Uterus (tissue), 4 donors: ENCODE results near the gene EGLN3. TPM values are rescaled to one million over a fixed set of nuclear protein-coding genes. Genes with fewer than 3 reads are reported as not detected.

ENCODE experiments used
- DNase-seq, 2 donors: peaks; one replicate each; pipeline ENCODE4 v3.0.0-alpha.2; 2019 to 2020
- H3K27ac ChIP-seq, 2 donors: fragments of 200-600 bp; sonication (generic); 1 replicate in 1 of 2; 2 replicates in 1 of 2; pipeline ENCODE4 v1.5.1; 2016 to 2018
- H3K27me3 ChIP-seq, 2 donors: fragments of 200-600 bp; sonication (generic); one replicate each; pipeline ENCODE4 v1.5.1; 2018 to 2019; ENCODE audit warnings: control low read depth in 1 of 2
- H3K36me3 ChIP-seq, 2 donors: fragments of 200-600 bp; sonication (generic); one replicate each; pipeline ENCODE4 v1.5.1; 2019; ENCODE audit warnings: control low read depth in 1 of 2
- H3K4me1 ChIP-seq, 2 donors: fragments of 200-600 bp; sonication (generic); one replicate each; pipeline ENCODE4 v1.5.1; 2018 to 2019; ENCODE audit warnings: control low read depth in 1 of 2
- H3K4me3 ChIP-seq, 2 donors: fragments of 200-600 bp; sonication (generic); 1 replicate in 1 of 2; 2 replicates in 1 of 2; pipeline ENCODE4 v1.5.1; 2018 to 2019; ENCODE audit warnings: mild to moderate bottlenecking in 1 of 2
- H3K9me3 ChIP-seq, 2 donors: fragments of 200-600 bp; sonication (generic); one replicate each; pipeline ENCODE4 v1.5.1; 2019; ENCODE audit warnings: control low read depth in 1 of 2
- CTCF ChIP-seq, 4 experiments: fragments of 200-600 bp in 2 of 4; fragments of 450-650 bp in 2 of 4; sonication (generic) in 2 of 4; IDR thresholded peaks; one replicate each; pipeline ENCODE4 v1.5.1; 2016 to 2019; ENCODE audit warnings: antibody characterized with exemption in 4 of 4, mild to moderate bottlenecking in 2 of 4, moderate library complexity in 1 of 4
- POLR2A ChIP-seq, 2 donors: fragments of 450-650 bp; IDR thresholded peaks; one replicate each; pipeline ENCODE4 v1.6.1; 2016; ENCODE audit warnings: antibody characterized with exemption in 2 of 2, mild to moderate bottlenecking in 1 of 2, moderate library complexity in 1 of 2
- intact Hi-C: fragments of 100-400 bp; cut with DNase I; formaldehyde crosslinking; loops from one replicate; pipeline ENCODE4 v1.15.1; 2023; ENCODE audit warnings: low total_unique reads
- total RNA-seq, 4 donors: library from RNA; depleted of rRNA in 3 of 4; stranded (reverse); fragments of >200 nt in 3 of 4; gene quantifications; one replicate each; pipeline versions ENCODE4 v1.1.0 to v1.2.4, GENCODE V29; 2014 to 2023
- donor health status: DM: yes; HTN: yes; CAD: no.

EGLN3 gene
- total RNA-seq: 10 to 100 TPM in 1 of 4 donors, 1 to 10 TPM in 3; 2.6 to 42.7 (median 8.7) TPM

GRCh38 chr14:33950320-33951182 is at the start of gene EGLN3:
TSS of gene EGLN3 (minus strand) at chr14:33951074. CDS start at chr14:33950752, 322 bp downstream.
- DNase-seq: peak; percentile 88 to 94
- intact Hi-C loops: no loop called here
- Histone ChIP-seq H3K4me1 (peaks cover 0 to 6% of the 10 kb centered on the region in 2 donors), H3K27me3 (no peaks in the 10 kb centered on the region), H3K4me3 (peak within 1 kb of the TSS; percentile 64 to 68), H3K9me3 (no peaks in the 10 kb centered on the region), H3K27ac (peak within 1 kb of the TSS; percentile 58 to 79), H3K36me3 (no peaks in the 10 kb centered on the region)
- peak in 1 of 4 experiments; percentile 15 for TF ChIP-seq CTCF (IDR thresholded peaks at IDR 0.05)
- TF ChIP-seq POLR2A (IDR thresholded peaks at IDR 0.05): peak; percentile 96 to 99

GRCh38 chr14:34000396-34000795 is 49.5 kb upstream of the EGLN3 start:
- no peaks in the 10 kb centered on the region for H3K27me3 ChIP-seq
- no peaks in the 10 kb centered on the region for H3K9me3 ChIP-seq
- peak; percentile 22 to 27 for DNase-seq
- H3K36me3 ChIP-seq: no peaks in the 10 kb centered on the region
- peak overlapping the region in 1 of 2 donors; percentile 30 for H3K27ac ChIP-seq
- H3K4me1 ChIP-seq: no peaks in the 10 kb centered on the region
- no peak for TF ChIP-seq POLR2A (IDR thresholded peaks at IDR 0.05)
- H3K4me3 ChIP-seq: no peak overlapping the region
- intact Hi-C loops: no loop called here

- no peaks in the 10 kb centered on the region for H3K27me3 ChIP-seq
- no peaks in the 10 kb centered on the region for H3K36me3 ChIP-seq
- H3K27ac ChIP-seq: no peak overlapping the region
- no peaks in the 10 kb centered on the region for H3K9me3 ChIP-seq
- no peak for DNase-seq
- no peak overlapping the region for H3K4me3 ChIP-seq
- no peaks in the 10 kb centered on the region for H3K4me1 ChIP-seq
- intact Hi-C loops: no loop called here
- TF ChIP-seq CTCF (IDR thresholded peaks at IDR 0.05) (no peak), POLR2A (IDR thresholded peaks at IDR 0.05) (no peak)
Observed at GRCh38 chr14:33999771-34000291, 49.0 kb upstream of the EGLN3 start.

GRCh38 chr14:33997611-33998010 is 46.7 kb upstream of the EGLN3 start:
- no peak for DNase-seq
- no peak overlapping the region for H3K27ac ChIP-seq
- no peaks in the 10 kb centered on the region for H3K4me1 ChIP-seq
- intact Hi-C loops: no loop called here
- no peaks in the 10 kb centered on the region for H3K36me3 ChIP-seq
- H3K9me3 ChIP-seq: no peaks in the 10 kb centered on the region
- TF ChIP-seq POLR2A (IDR thresholded peaks at IDR 0.05) (no peak), CTCF (IDR thresholded peaks at IDR 0.05) (no peak)
- no peaks in the 10 kb centered on the region for H3K27me3 ChIP-seq
- no peak overlapping the region for H3K4me3 ChIP-seq

- Histone ChIP-seq H3K4me1 (no peaks in the 10 kb centered on the region), H3K27ac (no peak overlapping the region), H3K9me3 (no peaks in the 10 kb centered on the region), H3K27me3 (no peaks in the 10 kb centered on the region), H3K36me3 (no peaks in the 10 kb centered on the region), H3K4me3 (no peak overlapping the region)
- TF ChIP-seq CTCF (IDR thresholded peaks at IDR 0.05) (no peak), POLR2A (IDR thresholded peaks at IDR 0.05) (no peak)
- intact Hi-C loops: no loop called here
- DNase-seq: no peak
Observed at GRCh38 chr14:33996462-33996861, 45.6 kb upstream of the EGLN3 start.
